Measurements from ENCODE around the gene IRAK4. TPM values are rescaled to one million over a fixed set of nuclear protein-coding genes. Genes with fewer than 3 reads are reported as not detected.

IRAK4 gene
- total RNA-seq, 2 experiments from 2014 or later = 20.1 to 20.9 TPM

DNA sequence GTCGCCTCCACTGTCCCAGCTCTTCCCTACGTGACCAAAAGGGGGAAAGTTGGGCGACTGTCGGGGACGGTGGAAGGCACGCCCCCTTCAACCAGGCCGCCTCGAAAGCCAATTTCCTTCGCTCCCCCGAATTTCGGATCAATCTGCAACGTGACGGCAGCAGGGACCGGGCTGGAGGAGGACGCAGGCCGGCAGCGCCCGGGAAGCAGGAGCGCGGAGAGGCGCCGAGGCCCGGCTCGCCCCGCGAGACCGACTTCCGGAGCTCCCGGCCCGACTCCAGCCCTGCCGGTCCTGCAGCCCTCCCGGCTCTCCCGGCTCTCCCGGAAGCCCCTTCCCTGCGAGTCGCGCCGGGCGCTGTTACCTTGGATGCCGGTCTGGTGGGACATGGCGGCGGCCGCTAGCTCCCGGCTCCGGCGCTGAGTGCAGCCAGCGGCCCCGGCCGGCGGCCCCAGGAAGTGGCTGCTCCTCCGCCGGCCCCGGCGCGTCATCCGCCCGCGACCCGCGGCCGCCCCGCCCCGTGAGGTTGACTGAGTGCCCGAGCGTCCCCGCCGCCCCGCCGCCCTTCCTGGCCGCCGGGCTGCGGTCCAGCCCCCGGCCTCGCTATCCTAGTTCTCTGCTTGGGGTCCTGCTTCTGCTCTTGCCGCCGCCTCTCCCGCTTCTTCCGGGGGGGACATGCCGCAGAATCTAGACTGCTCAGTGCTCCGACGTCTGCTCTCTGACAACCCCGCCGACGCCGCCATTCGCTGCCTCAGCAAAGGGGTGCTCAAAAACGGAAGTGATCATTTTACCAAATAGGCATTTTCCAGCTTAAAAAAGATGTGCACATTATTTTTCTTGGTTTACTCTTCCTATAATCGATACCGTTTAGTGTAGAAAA lies 47.3 kb downstream of the IRAK4 start, which contains the start of gene TWF1:
TWF1 (minus strand) TSS at position 458 of the 877 bp plus-strand sequence; CDS start at position 386, 72 bp downstream.
- H3K27ac Mint-ChIP-seq = peak within 1 kb of the TSS; percentile 100
- no peaks in the 10 kb centered on the region for H3K27me3 Mint-ChIP-seq
- peak within 1 kb of the TSS; percentile 100 for H3K4me3 Mint-ChIP-seq
- H3K9me3 Mint-ChIP-seq = no peaks in the 10 kb centered on the region
- H3K36me3 Mint-ChIP-seq = peaks cover 6% of the 10 kb centered on the region
- peak; percentile 93 for DNase-seq
- peaks cover 26% of the 10 kb centered on the region for H3K4me1 Mint-ChIP-seq

DNA sequence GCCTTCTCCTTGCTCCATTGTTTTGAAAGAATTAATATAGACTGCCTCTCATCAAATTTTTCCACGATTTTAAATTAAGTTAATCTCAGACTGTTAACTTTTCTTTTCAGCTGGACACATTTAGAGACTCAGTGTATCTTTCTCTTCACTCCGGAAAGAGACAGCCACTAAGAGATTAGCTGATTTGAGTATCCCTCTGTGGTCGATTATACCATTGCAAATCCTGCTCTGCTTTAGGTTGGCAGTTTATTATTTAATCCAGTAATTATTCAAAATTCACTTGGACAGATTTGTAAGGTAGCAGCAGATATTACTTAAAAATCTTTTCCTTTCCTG lies 48.0 kb downstream of the IRAK4 start:
- Mint-ChIP-seq H3K27ac (peak overlapping the region; percentile 100), H3K4me1 (peaks cover 31% of the 10 kb centered on the region), H3K4me3 (peak overlapping the region; percentile 100), H3K36me3 (peaks cover 4% of the 10 kb centered on the region), H3K27me3 (no peaks in the 10 kb centered on the region), H3K9me3 (no peaks in the 10 kb centered on the region)
- no peak for DNase-seq

DNA sequence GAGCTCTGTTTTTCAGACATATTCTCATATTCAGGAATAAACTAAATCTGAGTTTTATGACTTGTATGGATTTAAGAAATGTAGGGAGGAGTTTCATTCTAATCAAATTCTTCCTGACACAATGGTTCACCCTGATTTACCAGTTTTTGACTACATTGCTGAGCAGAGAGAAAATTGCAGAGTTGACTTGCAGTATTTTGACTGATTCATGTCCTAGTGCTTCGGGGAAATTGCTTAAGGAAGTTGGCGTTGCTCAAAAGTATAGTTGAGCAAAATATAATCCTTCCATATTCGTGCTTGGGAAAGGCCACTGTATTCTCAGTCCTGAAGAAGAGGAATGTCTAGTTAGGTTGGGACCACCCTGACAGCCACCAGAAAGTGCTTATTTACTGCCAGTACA lies 48.6 kb downstream of the IRAK4 start:
- DNase-seq = no peak
- Mint-ChIP-seq H3K36me3 (peaks cover 4% of the 10 kb centered on the region), H3K27me3 (no peaks in the 10 kb centered on the region), H3K27ac (peak overlapping the region; percentile 100), H3K9me3 (no peaks in the 10 kb centered on the region), H3K4me1 (peaks cover 36% of the 10 kb centered on the region), H3K4me3 (peak overlapping the region; percentile 100)

DNA sequence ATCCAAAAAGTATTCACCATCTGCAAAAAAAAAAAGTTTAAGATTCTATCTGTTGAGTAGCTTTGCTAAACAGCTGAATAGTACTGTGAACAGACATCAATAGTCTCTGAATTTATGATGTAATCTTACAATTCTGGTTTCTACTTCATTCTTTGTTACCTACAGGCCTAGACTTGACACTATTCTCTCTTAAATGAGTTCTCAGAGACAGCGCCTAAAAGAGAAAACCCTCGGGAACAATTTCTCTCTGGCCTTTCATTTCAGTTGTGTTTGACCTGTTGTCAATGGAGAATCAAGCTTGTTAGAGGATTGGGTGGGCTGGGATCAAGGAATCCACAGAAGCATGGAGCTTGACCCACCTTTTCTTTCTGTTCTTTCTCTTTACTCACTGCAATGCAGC lies 53.3 kb downstream of the IRAK4 start:
- DNase-seq = no peak
- H3K9me3 Mint-ChIP-seq = no peaks in the 10 kb centered on the region
- peaks cover 1% of the 10 kb centered on the region for H3K36me3 Mint-ChIP-seq
- H3K4me3 Mint-ChIP-seq = no peak overlapping the region
- H3K4me1 Mint-ChIP-seq = peaks cover 28% of the 10 kb centered on the region
- H3K27ac Mint-ChIP-seq = no peak overlapping the region
- H3K27me3 Mint-ChIP-seq = no peaks in the 10 kb centered on the region

DNA sequence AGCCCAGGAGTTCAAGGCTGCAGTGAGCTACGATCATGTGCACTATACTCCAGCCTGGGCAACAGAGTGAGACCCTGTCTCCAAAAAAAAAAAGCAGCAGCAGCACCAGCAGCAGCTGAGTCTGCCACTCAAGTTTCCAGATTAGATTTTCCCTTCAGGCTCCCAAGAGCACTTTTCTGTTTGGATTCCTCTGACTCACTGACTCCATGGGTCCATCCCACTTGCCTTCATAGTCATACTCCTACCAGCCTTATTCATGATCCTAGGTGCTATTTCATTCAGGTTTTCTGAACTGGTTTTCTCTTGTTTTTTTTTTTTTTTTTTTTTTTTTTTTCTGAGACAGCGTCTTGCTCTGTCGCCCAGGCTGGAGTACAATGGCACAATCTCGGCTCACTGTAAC lies 54.2 kb downstream of the IRAK4 start:
- Mint-ChIP-seq H3K36me3 (peaks cover 1% of the 10 kb centered on the region), H3K9me3 (no peaks in the 10 kb centered on the region), H3K27ac (no peak overlapping the region), H3K27me3 (no peaks in the 10 kb centered on the region), H3K4me3 (no peak overlapping the region), H3K4me1 (peaks cover 22% of the 10 kb centered on the region)
- no peak for DNase-seq

DNA sequence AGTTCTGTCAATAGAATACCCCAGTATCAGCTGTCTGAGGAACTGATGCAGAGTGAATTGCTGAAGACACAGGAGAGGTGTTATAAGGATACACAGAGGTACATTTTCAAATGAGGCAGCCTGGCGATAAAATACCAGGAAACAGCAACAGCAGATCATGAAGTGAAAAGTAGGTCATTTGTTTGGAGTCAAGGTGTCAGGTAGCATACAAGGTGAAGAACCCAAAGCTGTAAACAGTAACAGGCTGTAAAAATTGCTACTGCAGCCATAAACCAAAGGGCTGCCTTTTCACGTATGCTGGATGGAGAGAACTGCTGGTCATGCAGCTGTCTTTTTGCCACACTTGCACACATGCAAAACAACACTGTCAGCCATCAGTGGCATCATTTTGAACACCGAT lies 56.7 kb downstream of the IRAK4 start:
- DNase-seq = no peak
- H3K27ac Mint-ChIP-seq = no peak overlapping the region

DNA sequence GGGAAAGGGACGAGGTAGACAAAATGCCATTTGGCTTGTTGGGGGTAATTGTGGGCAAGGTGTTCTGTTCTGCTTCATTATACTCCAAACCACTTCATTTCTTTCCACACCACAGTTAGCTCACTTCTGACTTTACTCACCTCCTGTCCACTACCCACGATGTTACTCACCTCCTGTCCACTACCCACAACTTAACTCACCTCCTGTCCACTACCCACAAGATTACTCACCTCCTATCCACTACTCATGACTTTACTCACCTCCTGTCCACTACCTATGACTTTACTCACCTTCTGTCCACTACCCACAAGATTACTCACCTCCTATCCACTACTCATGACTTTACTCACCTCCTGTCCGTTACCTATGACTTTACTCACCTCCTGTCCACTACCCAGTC lies 57.4 kb downstream of the IRAK4 start:
- peaks cover 19% of the 10 kb centered on the region for H3K4me1 Mint-ChIP-seq
- H3K36me3 Mint-ChIP-seq = peaks cover 1% of the 10 kb centered on the region
- no peak for DNase-seq
- peaks cover 6% of the 10 kb centered on the region for H3K27me3 Mint-ChIP-seq
- no peak overlapping the region for H3K27ac Mint-ChIP-seq
- H3K4me3 Mint-ChIP-seq = no peak overlapping the region
- no peaks in the 10 kb centered on the region for H3K9me3 Mint-ChIP-seq

More for the DNA sequence above, 56.7 kb downstream of the IRAK4 start:
- Mint-ChIP-seq H3K4me3 (no peak overlapping the region), H3K27me3 (peaks cover 6% of the 10 kb centered on the region), H3K4me1 (peaks cover 22% of the 10 kb centered on the region), H3K9me3 (no peaks in the 10 kb centered on the region), H3K36me3 (peaks cover 1% of the 10 kb centered on the region)

DNA sequence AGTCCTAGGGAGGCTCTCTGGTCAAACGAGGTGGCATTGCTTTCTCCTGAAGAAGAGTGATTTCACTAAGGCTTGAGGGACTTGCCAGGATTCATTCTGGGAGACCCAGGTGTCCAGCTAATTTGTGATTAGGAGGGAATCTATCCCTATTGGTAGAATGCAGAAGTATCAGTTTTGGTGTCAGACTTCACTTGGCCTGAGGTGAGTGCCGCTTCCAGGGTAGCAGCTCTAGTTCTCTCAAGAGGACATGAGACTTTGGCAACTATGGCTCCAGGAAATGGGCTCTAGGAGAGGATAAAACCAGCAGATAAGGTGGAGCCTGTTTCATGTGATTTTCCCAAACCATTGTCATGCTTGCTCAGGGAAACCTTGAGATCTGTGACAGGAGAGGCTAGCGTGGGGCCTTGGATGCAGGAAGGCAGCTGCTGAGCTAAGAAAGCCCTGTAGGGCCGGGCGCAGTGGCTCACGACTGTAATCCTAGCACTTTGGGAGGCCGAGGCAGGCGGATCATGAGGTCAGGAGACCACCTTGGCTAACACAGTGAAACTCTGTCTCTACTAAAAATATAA lies 65.5 kb downstream of the IRAK4 start:
- Mint-ChIP-seq H3K4me1 (no peaks in the 10 kb centered on the region), H3K36me3 (no peaks in the 10 kb centered on the region), H3K9me3 (no peaks in the 10 kb centered on the region), H3K4me3 (no peak overlapping the region), H3K27ac (no peak overlapping the region), H3K27me3 (peaks cover 1% of the 10 kb centered on the region)
- no peak for DNase-seq

DNA sequence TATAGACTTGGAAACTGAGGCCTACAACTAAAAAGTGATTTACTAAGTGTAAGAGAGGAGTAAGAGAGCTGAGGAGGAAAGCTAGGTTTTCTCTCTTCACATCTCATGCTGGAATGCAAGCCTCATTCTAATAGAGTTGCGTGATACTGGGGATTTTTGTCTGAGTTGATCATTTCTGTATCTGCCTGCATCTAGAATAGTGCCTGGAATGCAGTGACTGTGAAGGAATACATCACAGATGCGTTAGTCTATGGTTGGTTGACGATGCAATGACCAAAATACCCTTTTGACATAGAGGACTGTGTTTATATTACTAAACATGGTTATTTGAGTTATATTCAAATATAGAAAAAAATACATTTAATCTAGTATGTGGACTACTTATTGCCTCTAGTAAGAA lies 67.9 kb downstream of the IRAK4 start:
- no peak for DNase-seq
- Mint-ChIP-seq H3K27me3 (no peaks in the 10 kb centered on the region), H3K27ac (no peak overlapping the region), H3K4me3 (no peak overlapping the region), H3K36me3 (no peaks in the 10 kb centered on the region), H3K9me3 (no peaks in the 10 kb centered on the region), H3K4me1 (peaks cover 5% of the 10 kb centered on the region)

DNA sequence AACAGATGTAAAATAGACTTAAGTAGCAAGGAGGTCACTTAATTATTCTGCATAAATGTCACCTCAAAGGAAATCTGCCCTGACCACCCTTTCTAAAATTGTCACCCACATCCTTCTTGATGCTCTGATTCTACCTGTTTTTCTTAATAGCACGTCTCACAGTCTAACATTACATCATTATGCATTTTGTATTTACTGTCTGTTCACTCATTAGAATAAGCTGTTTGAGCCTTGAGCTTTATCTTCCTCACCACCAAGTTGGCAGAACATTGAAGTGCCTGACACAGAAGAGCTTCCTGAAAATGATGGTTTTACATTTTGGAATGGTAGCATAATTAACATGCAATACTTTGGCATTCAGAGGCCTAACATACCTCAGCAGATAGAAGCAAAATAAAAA lies 68.3 kb downstream of the IRAK4 start:
- Mint-ChIP-seq H3K9me3 (no peaks in the 10 kb centered on the region), H3K27ac (no peak overlapping the region), H3K36me3 (no peaks in the 10 kb centered on the region), H3K27me3 (no peaks in the 10 kb centered on the region), H3K4me3 (no peak overlapping the region), H3K4me1 (peaks cover 9% of the 10 kb centered on the region)
- no peak for DNase-seq

DNA sequence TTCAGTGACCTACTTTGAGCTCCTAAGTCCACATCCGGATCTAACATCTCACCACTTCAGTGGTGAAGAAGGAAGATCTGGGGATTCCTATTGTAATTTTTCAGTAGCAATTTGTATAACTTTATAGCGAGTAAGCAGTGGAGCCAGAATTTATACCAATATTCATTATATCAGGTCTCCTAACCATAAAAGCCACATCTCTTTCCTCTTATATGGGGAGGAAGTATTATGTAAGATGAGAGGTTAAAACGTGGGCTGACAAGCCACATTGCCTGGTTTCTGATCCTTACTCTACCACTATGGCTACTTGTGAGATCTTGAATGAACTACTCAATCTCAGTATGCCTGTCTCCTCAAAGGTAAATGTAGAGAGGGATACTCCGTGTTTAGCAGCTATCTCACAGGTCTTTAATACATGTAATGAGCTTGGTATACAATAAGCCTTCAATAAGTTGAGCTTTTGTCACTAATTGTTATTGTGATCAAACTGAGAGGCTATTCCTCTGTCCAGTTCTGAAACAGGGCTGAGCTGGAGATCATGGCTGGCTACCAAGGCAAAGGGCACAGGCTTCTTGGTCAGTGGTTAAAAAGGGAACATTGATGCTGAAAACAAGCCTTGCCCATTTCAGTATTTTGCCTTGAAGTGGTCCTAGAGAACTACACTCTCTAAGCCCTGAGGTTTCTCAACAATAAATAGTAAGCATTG lies 73.9 kb downstream of the IRAK4 start:
- Mint-ChIP-seq H3K9me3 (no peaks in the 10 kb centered on the region), H3K4me1 (peaks cover 34% of the 10 kb centered on the region), H3K27ac (no peak overlapping the region), H3K27me3 (no peaks in the 10 kb centered on the region), H3K4me3 (no peak overlapping the region), H3K36me3 (no peaks in the 10 kb centered on the region)
- no peak for DNase-seq

DNA sequence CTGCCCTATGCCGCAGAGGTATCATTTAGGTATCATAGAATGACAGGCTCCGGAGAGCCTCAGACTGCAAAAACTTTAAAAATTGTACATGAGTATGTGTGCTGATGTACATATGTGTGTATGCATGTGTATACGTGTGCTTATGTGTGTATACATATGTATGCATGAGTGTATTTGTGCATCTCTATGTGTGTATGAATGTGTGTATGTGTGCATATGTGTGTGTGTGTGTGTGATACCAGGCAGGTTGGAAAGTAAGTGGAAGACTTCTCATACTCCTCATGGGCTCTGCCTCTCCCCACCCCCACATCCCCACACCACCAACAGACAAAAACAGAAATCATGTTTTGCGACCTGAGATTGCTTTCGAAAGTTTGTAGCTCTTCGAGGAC lies 76.5 kb downstream of the IRAK4 start:
- DNase-seq = no peak
- H3K4me1 Mint-ChIP-seq = peaks cover 48% of the 10 kb centered on the region
- H3K4me3 Mint-ChIP-seq = peak overlapping the region; percentile 73
- H3K9me3 Mint-ChIP-seq = no peaks in the 10 kb centered on the region
- H3K27me3 Mint-ChIP-seq = no peaks in the 10 kb centered on the region
- H3K27ac Mint-ChIP-seq = peak overlapping the region; percentile 57
- H3K36me3 Mint-ChIP-seq = no peaks in the 10 kb centered on the region

DNA sequence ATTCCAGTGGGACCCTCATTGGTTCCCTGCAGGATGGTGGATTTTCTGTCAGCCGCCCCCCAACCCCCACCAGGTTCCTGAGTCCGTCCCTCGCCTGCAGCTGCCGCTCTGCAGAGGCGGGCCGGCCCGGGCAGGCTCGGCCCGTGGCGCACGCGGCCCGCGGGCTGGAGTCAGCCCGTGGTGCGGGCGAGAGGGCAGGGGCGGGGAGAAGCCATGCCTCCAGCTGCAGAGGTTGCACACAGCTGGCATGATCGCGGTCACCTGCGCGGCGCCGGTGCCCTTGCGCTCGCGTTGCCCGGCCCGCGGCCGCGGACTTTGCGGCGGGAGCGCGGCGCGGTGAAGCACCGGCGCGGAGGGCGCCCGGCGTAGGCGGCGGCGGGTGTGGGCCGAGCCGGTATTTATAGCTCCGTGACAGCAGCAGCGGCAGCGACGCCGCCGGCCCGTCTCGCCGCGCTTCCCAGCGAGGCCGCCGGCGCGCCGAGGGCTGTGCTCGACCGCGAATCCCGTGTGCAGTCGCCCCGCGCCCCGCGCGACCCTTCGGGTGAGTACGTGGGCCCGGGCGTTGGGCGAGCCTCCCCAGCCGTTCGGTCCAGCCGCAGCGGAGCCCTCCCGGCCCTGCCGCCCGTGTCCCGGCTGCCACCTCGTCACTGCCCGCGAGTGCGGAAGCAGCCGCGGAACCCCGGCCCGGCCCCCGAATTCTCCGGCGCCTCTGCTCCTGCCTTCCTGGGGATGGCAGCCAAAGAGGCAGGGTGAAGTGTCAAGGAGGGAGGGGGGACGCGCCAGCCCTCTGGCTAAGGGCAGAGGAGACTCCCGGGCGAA lies 77.1 kb downstream of the IRAK4 start, which contains the start of gene TMEM117:
TMEM117 (plus strand) TSS at position 426 of the 819 bp plus-strand sequence.
- Mint-ChIP-seq H3K36me3 (no peaks in the 10 kb centered on the region), H3K9me3 (no peaks in the 10 kb centered on the region), H3K27me3 (no peaks in the 10 kb centered on the region), H3K27ac (peak within 1 kb of the TSS; percentile 57), H3K4me3 (peak within 1 kb of the TSS; percentile 73), H3K4me1 (peaks cover 48% of the 10 kb centered on the region)
- DNase-seq = peak; percentile 65

DNA sequence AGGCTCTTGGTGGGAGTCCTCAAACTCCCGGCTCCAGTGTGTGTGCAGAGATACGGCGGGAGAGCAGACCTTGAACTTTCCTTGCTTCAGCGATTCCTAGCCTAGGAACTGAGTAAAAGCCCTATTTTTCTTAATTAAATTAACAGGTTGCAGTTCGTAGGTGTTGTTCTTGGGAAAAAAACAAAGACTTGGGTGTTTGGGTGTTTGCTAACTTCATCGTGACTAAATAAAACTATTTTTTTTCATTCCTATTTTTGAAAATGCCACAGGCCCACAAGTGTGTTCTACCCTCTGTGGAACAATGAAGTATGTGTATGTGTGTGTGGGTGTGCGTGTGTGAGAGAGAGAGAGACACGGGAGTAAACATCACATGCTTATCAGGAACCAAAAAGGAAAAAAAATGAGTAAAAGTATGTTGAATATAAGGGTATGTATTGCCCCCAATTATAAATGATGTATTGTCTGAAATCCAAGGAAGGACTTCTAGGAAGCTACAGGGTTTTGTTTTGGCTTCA lies 77.8 kb downstream of the IRAK4 start:
- H3K36me3 Mint-ChIP-seq = no peaks in the 10 kb centered on the region
- no peak for DNase-seq
- no peaks in the 10 kb centered on the region for H3K9me3 Mint-ChIP-seq
- peak overlapping the region; percentile 71 for H3K4me3 Mint-ChIP-seq
- H3K4me1 Mint-ChIP-seq = peaks cover 43% of the 10 kb centered on the region
- no peaks in the 10 kb centered on the region for H3K27me3 Mint-ChIP-seq
- peak overlapping the region; percentile 0 for H3K27ac Mint-ChIP-seq
